GM23338 (cell line): ENCODE results near the gene AGAP1.

Experiments used
- CREB1 ChIP-seq: fragments of 250-450 bp; sonication (Bioruptor Pico); IDR thresholded peaks from 2 replicates; pipeline ENCODE4 v1.5.0; 2020; ENCODE audit warnings: low read depth, mild to moderate bottlenecking, moderate library complexity
- EZH2 ChIP-seq: fragments of 200-600 bp; sonication (generic); IDR thresholded peaks from one replicate; pipeline ENCODE4 v1.8.0; 2017; ENCODE audit warnings: antibody characterized with exemption, mild to moderate bottlenecking, low read depth; ENCODE audit not compliant: unreplicated experiment
- EZH2phosphoT487 ChIP-seq: fragments of 200-600 bp; sonication (generic); IDR thresholded peaks from one replicate; pipeline ENCODE4 v1.8.1; 2018; ENCODE audit warnings: antibody characterized with exemption; ENCODE audit not compliant: unreplicated experiment
- JUNB ChIP-seq: IDR thresholded peaks from one replicate; pipeline ENCODE4 v1.6.1; 2016; ENCODE audit warnings: antibody characterized with exemption; ENCODE audit not compliant: unreplicated experiment
- NANOG ChIP-seq: IDR thresholded peaks from 2 replicates; pipeline ENCODE4 v1.6.1; 2016; ENCODE audit warnings: antibody characterized with exemption, borderline replicate concordance
- POLR2AphosphoS5 ChIP-seq: IDR thresholded peaks from 2 replicates; pipeline ENCODE4 v1.6.1; 2016; ENCODE audit warnings: antibody characterized with exemption, low read depth
- STAT1 ChIP-seq: IDR thresholded peaks from one replicate; pipeline ENCODE4 v1.6.1; 2016; ENCODE audit warnings: antibody characterized with exemption; ENCODE audit not compliant: unreplicated experiment
- ZNF114 ChIP-seq: fragments of 250-450 bp; sonication (Bioruptor Pico); IDR thresholded peaks from 2 replicates; pipeline ENCODE4 v1.5.0; 2020; ENCODE audit warnings: mild to moderate bottlenecking, moderate library complexity
- ZNF331 ChIP-seq: fragments of 250-450 bp; sonication (Bioruptor Pico); IDR thresholded peaks from 2 replicates; pipeline ENCODE4 v1.5.0; 2020; ENCODE audit warnings: low read depth, mild to moderate bottlenecking, moderate library complexity
- TF ChIP-seq, protein P1 (sequence below), 2 experiments: fragments of 200-600 bp in 1 of 2; sonication (generic) in 1 of 2; conservative IDR thresholded peaks; 2 replicates each; pipeline versions ENCODE4 v1.5.1 to v1.6.1; 2016 to 2017; ENCODE audit warnings: antibody characterized with exemption in 2 of 2, low read depth in 2 of 2, mild to moderate bottlenecking in 2 of 2, moderate library complexity in 1 of 2
- TF ChIP-seq, protein P2 (sequence below): IDR thresholded peaks from one replicate; pipeline ENCODE4 v1.6.1; 2018; ENCODE audit warnings: antibody characterized with exemption; ENCODE audit not compliant: unreplicated experiment
- TF ChIP-seq, protein P3 (sequence below): fragments of 250-450 bp; sonication (Bioruptor Pico); IDR thresholded peaks from 2 replicates; pipeline ENCODE4 v1.5.0; 2020; ENCODE audit warnings: mild to moderate bottlenecking, moderate library complexity
- TF ChIP-seq, protein P4 (sequence below): IDR thresholded peaks from 2 replicates; pipeline ENCODE4 v1.6.1; 2016; ENCODE audit warnings: antibody characterized with exemption

DNA sequence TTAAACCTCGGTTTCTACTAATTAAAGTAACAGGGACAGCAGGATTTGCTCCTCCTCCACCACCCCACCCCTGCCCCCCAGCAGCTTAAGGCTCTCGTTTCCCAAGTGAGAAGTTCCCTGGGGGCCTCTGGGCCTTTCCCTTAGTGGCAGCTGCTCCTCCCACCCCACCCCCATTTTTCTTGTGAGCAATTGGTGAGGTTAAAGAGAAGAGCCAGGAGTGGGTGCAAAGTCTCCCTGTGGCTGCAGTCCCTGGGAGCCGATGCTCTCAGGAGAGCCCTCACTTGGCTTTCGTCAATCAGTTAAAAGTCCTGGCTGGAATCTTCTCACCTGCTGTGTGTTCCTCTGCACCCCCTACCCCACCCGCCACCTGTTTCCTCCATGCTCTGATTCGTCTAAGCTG, 48.7 kb upstream of the AGAP1 start:
- TF ChIP-seq, protein P1, sequence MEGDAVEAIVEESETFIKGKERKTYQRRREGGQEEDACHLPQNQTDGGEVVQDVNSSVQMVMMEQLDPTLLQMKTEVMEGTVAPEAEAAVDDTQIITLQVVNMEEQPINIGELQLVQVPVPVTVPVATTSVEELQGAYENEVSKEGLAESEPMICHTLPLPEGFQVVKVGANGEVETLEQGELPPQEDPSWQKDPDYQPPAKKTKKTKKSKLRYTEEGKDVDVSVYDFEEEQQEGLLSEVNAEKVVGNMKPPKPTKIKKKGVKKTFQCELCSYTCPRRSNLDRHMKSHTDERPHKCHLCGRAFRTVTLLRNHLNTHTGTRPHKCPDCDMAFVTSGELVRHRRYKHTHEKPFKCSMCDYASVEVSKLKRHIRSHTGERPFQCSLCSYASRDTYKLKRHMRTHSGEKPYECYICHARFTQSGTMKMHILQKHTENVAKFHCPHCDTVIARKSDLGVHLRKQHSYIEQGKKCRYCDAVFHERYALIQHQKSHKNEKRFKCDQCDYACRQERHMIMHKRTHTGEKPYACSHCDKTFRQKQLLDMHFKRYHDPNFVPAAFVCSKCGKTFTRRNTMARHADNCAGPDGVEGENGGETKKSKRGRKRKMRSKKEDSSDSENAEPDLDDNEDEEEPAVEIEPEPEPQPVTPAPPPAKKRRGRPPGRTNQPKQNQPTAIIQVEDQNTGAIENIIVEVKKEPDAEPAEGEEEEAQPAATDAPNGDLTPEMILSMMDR (conservative IDR thresholded peaks at IDR 0.05; ENCODE audit: low read depth in 2 of 2), result no peak
- no peak for TF ChIP-seq EZH2
- TF ChIP-seq, protein P2, sequence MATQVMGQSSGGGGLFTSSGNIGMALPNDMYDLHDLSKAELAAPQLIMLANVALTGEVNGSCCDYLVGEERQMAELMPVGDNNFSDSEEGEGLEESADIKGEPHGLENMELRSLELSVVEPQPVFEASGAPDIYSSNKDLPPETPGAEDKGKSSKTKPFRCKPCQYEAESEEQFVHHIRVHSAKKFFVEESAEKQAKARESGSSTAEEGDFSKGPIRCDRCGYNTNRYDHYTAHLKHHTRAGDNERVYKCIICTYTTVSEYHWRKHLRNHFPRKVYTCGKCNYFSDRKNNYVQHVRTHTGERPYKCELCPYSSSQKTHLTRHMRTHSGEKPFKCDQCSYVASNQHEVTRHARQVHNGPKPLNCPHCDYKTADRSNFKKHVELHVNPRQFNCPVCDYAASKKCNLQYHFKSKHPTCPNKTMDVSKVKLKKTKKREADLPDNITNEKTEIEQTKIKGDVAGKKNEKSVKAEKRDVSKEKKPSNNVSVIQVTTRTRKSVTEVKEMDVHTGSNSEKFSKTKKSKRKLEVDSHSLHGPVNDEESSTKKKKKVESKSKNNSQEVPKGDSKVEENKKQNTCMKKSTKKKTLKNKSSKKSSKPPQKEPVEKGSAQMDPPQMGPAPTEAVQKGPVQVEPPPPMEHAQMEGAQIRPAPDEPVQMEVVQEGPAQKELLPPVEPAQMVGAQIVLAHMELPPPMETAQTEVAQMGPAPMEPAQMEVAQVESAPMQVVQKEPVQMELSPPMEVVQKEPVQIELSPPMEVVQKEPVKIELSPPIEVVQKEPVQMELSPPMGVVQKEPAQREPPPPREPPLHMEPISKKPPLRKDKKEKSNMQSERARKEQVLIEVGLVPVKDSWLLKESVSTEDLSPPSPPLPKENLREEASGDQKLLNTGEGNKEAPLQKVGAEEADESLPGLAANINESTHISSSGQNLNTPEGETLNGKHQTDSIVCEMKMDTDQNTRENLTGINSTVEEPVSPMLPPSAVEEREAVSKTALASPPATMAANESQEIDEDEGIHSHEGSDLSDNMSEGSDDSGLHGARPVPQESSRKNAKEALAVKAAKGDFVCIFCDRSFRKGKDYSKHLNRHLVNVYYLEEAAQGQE, result no peak
- no peak for TF ChIP-seq EZH2phosphoT487
- TF ChIP-seq POLR2AphosphoS5, result no peak
- no peak for TF ChIP-seq CREB1
- no peak for TF ChIP-seq ZNF331 (CRISPR knock-in tag)
- TF ChIP-seq STAT1, result no peak
- TF ChIP-seq ZNF114 (CRISPR knock-in tag), result no peak
- TF ChIP-seq, protein P3, sequence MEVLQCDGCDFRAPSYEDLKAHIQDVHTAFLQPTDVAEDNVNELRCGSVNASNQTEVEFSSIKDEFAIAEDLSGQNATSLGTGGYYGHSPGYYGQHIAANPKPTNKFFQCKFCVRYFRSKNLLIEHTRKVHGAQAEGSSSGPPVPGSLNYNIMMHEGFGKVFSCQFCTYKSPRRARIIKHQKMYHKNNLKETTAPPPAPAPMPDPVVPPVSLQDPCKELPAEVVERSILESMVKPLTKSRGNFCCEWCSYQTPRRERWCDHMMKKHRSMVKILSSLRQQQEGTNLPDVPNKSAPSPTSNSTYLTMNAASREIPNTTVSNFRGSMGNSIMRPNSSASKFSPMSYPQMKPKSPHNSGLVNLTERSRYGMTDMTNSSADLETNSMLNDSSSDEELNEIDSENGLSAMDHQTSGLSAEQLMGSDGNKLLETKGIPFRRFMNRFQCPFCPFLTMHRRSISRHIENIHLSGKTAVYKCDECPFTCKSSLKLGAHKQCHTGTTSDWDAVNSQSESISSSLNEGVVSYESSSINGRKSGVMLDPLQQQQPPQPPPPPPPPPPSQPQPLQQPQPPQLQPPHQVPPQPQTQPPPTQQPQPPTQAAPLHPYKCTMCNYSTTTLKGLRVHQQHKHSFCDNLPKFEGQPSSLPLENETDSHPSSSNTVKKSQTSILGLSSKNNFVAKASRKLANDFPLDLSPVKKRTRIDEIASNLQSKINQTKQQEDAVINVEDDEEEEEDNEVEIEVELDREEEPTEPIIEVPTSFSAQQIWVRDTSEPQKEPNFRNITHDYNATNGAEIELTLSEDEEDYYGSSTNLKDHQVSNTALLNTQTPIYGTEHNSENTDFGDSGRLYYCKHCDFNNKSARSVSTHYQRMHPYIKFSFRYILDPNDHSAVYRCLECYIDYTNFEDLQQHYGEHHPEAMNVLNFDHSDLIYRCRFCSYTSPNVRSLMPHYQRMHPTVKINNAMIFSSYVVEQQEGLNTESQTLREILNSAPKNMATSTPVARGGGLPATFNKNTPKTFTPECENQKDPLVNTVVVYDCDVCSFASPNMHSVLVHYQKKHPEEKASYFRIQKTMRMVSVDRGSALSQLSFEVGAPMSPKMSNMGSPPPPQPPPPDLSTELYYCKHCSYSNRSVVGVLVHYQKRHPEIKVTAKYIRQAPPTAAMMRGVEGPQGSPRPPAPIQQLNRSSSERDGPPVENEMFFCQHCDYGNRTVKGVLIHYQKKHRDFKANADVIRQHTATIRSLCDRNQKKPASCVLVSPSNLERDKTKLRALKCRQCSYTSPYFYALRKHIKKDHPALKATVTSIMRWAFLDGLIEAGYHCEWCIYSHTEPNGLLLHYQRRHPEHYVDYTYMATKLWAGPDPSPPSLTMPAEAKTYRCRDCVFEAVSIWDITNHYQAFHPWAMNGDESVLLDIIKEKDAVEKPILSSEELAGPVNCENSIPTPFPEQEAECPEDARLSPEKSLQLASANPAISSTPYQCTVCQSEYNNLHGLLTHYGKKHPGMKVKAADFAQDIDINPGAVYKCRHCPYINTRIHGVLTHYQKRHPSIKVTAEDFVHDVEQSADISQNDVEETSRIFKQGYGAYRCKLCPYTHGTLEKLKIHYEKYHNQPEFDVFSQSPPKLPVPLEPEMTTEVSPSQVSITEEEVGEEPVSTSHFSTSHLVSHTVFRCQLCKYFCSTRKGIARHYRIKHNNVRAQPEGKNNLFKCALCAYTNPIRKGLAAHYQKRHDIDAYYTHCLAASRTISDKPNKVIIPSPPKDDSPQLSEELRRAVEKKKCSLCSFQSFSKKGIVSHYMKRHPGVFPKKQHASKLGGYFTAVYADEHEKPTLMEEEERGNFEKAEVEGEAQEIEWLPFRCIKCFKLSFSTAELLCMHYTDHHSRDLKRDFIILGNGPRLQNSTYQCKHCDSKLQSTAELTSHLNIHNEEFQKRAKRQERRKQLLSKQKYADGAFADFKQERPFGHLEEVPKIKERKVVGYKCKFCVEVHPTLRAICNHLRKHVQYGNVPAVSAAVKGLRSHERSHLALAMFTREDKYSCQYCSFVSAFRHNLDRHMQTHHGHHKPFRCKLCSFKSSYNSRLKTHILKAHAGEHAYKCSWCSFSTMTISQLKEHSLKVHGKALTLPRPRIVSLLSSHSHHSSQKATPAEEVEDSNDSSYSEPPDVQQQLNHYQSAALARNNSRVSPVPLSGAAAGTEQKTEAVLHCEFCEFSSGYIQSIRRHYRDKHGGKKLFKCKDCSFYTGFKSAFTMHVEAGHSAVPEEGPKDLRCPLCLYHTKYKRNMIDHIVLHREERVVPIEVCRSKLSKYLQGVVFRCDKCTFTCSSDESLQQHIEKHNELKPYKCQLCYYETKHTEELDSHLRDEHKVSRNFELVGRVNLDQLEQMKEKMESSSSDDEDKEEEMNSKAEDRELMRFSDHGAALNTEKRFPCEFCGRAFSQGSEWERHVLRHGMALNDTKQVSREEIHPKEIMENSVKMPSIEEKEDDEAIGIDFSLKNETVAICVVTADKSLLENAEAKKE (CRISPR knock-in tag), result no peak
- TF ChIP-seq, protein P4, sequence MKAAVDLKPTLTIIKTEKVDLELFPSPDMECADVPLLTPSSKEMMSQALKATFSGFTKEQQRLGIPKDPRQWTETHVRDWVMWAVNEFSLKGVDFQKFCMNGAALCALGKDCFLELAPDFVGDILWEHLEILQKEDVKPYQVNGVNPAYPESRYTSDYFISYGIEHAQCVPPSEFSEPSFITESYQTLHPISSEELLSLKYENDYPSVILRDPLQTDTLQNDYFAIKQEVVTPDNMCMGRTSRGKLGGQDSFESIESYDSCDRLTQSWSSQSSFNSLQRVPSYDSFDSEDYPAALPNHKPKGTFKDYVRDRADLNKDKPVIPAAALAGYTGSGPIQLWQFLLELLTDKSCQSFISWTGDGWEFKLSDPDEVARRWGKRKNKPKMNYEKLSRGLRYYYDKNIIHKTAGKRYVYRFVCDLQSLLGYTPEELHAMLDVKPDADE, result no peak
- no peak for TF ChIP-seq NANOG
- no peak for TF ChIP-seq JUNB
